Endodermal cell (in vitro differentiated cells): ENCODE data around the gene COL4A2. TPM values are rescaled to one million over a fixed set of nuclear protein-coding genes. Genes with fewer than 3 reads are reported as not detected.

Experiments
- DNase-seq: peaks from one replicate; pipeline ENCODE4 v3.0.0-alpha.2; 2017
- H3K27ac ChIP-seq: 2 replicates; pipeline ENCODE4 v1.5.1; 2013; ENCODE audit warnings: mild to moderate bottlenecking, low read depth, low read length, moderate library complexity
- H3K27me3 ChIP-seq: 2 replicates; pipeline ENCODE4 v1.6.1; 2013; ENCODE audit warnings: mild to moderate bottlenecking, low read length, moderate library complexity; ENCODE audit not compliant: insufficient read depth, control insufficient read depth, poor library complexity, severe bottlenecking
- H3K36me3 ChIP-seq: 2 replicates; pipeline ENCODE4 v1.7.0; 2013; ENCODE audit warnings: mild to moderate bottlenecking, low read length, moderate library complexity; ENCODE audit not compliant: control insufficient read depth, insufficient read depth
- H3K4me1 ChIP-seq: one replicate; pipeline ENCODE4 v1.7.0; 2013; ENCODE audit warnings: low read length; ENCODE audit not compliant: control insufficient read depth, insufficient read depth
- H3K4me3 ChIP-seq: 2 replicates; pipeline ENCODE4 v1.5.1; 2013; ENCODE audit warnings: mild to moderate bottlenecking, low read length, moderate library complexity
- H3K9ac ChIP-seq: 2 replicates; pipeline ENCODE4 v1.6.1; 2013; ENCODE audit warnings: mild to moderate bottlenecking, low read length, moderate library complexity; ENCODE audit not compliant: poor library complexity, severe bottlenecking; ENCODE audit errors: extremely low read depth
- H3K9me3 ChIP-seq: 2 replicates; pipeline ENCODE4 v1.6.1; 2013; ENCODE audit warnings: mild to moderate bottlenecking, low read length, moderate library complexity; ENCODE audit not compliant: control insufficient read depth
- H3K27ac Mint-ChIP-seq: 2 replicates; pipeline ENCODE4 v1.8.0; 2020; ENCODE audit warnings: mixed read lengths
- H3K27me3 Mint-ChIP-seq: 2 replicates; pipeline ENCODE4 v1.8.0; 2021; ENCODE audit warnings: mild to moderate bottlenecking, mixed read lengths; ENCODE audit not compliant: insufficient read depth
- H3K36me3 Mint-ChIP-seq: 2 replicates; pipeline ENCODE4 v1.8.0; 2020; ENCODE audit warnings: low read depth, mixed read lengths
- H3K4me1 Mint-ChIP-seq: 2 replicates; pipeline ENCODE4 v1.8.0; 2020; ENCODE audit warnings: mixed read lengths
- H3K4me3 Mint-ChIP-seq: 2 replicates; pipeline ENCODE4 v1.8.0; 2020; ENCODE audit warnings: mild to moderate bottlenecking, moderate library complexity, mixed read lengths
- H3K9me3 Mint-ChIP-seq: 2 replicates; pipeline ENCODE4 v1.8.0; 2020; ENCODE audit warnings: mild to moderate bottlenecking, mixed read lengths
- CTCF ChIP-seq: fragments of 200-600 bp; sonication (generic); conservative IDR thresholded peaks from 2 replicates; pipeline ENCODE4 v1.5.0; 2021; ENCODE audit warnings: antibody characterized with exemption, mild to moderate bottlenecking
- WGBS, 2 experiments: methylation state at CpG; one replicate each; pipeline versions ENCODE4 v1.1.5 to v1.1.7; 2013; ENCODE audit warnings: missing lambda C conversion rate in 2 of 2, mixed read lengths in 1 of 2; ENCODE audit not compliant: insufficient coverage in 1 of 2, insufficient read length in 1 of 2; 5-methylcytosine and 5-hydroxymethylcytosine counted together
- total RNA-seq, 2 donors: library from RNA; stranded (reverse); fragmentation: NEBNext Ultra II Directional in 1 of 2; extraction: Animal tissue kit (Norgen Biotek cat#: 25700) in 1 of 2; gene quantifications; 2 replicates in 1 of 2; 3 replicates in 1 of 2; pipeline ENCODE4 v1.2.1, GENCODE V29; 2021

The COL4A2 gene
- total RNA-seq, 2 donors from 2014 or later: 388 to 398 TPM

GRCh38 chr13:110293649-110294048 is 13.4 kb upstream of the COL4A2 start:
- Mint-ChIP-seq H3K4me1 (peaks cover 39% of the 10 kb centered on the region), H3K27me3 (no peaks in the 10 kb centered on the region), H3K36me3 (peaks cover 64% of the 10 kb centered on the region), H3K9me3 (peaks cover 6% of the 10 kb centered on the region), H3K4me3 (no peak overlapping the region), H3K27ac (no peak overlapping the region)
- peaks cover 79% of the 10 kb centered on the region for H3K36me3 ChIP-seq
- no peak overlapping the region for H3K27ac ChIP-seq
- H3K27me3 ChIP-seq: no peaks in the 10 kb centered on the region
- WGBS, 2 experiments: 89 to 95% methylated on average over 3 of the region's 3 CpGs
- no peak for DNase-seq
- H3K4me1 ChIP-seq: peaks cover 15% of the 10 kb centered on the region
- H3K9me3 ChIP-seq: peaks cover 26% of the 10 kb centered on the region
- H3K4me3 ChIP-seq: peak overlapping the region; percentile 17
- no peak overlapping the region for H3K9ac ChIP-seq
- TF ChIP-seq CTCF: no peak

GRCh38 chr13:110294146-110294545 is 12.9 kb upstream of the COL4A2 start:
- WGBS, 2 experiments: 93 to 97% methylated on average over 3 of the region's 3 CpGs
- no peak for DNase-seq
- H3K27me3 Mint-ChIP-seq: no peaks in the 10 kb centered on the region
- Histone ChIP-seq H3K27ac (no peak overlapping the region), H3K4me1 (peaks cover 19% of the 10 kb centered on the region), H3K27me3 (no peaks in the 10 kb centered on the region), H3K9me3 (peaks cover 26% of the 10 kb centered on the region), H3K36me3 (peaks cover 78% of the 10 kb centered on the region), H3K9ac (no peak overlapping the region), H3K4me3 (peak overlapping the region; percentile 32)
- H3K4me1 Mint-ChIP-seq: peaks cover 44% of the 10 kb centered on the region
- no peak overlapping the region for H3K4me3 Mint-ChIP-seq
- TF ChIP-seq CTCF: no peak
- H3K27ac Mint-ChIP-seq: no peak overlapping the region
- H3K36me3 Mint-ChIP-seq: peaks cover 59% of the 10 kb centered on the region
- H3K9me3 Mint-ChIP-seq: peaks cover 6% of the 10 kb centered on the region

GRCh38 chr13:110294622-110295021 is 12.5 kb upstream of the COL4A2 start:
- Histone ChIP-seq H3K36me3 (peaks cover 78% of the 10 kb centered on the region), H3K27ac (no peak overlapping the region), H3K4me3 (peak overlapping the region; percentile 32), H3K27me3 (no peaks in the 10 kb centered on the region), H3K4me1 (peaks cover 22% of the 10 kb centered on the region), H3K9me3 (peaks cover 26% of the 10 kb centered on the region), H3K9ac (no peak overlapping the region)
- Mint-ChIP-seq H3K4me3 (no peak overlapping the region), H3K36me3 (peaks cover 58% of the 10 kb centered on the region), H3K27me3 (no peaks in the 10 kb centered on the region), H3K9me3 (peaks cover 6% of the 10 kb centered on the region), H3K4me1 (peaks cover 47% of the 10 kb centered on the region), H3K27ac (no peak overlapping the region)
- TF ChIP-seq CTCF: no peak
- no peak for DNase-seq
